GM18507 (cell line): ENCODE data around the gene AGPAT4.
A peak's percentile ranks its signal among the peaks of the same experiment; 100 is the strongest.

Source experiments
- DNase-seq: peaks from one replicate; pipeline ENCODE4 v3.0.0; 2011; ENCODE audit warnings: low read depth; ENCODE audit not compliant: insufficient read length; ENCODE audit errors: extremely low spot score
- FAIRE-seq: peaks from 2 replicates; lab custom pipeline; 2011; peaks lifted over from hg19 to GRCh38; lab: Jason Lieb, UNC

The AGPAT4 gene

DNA sequence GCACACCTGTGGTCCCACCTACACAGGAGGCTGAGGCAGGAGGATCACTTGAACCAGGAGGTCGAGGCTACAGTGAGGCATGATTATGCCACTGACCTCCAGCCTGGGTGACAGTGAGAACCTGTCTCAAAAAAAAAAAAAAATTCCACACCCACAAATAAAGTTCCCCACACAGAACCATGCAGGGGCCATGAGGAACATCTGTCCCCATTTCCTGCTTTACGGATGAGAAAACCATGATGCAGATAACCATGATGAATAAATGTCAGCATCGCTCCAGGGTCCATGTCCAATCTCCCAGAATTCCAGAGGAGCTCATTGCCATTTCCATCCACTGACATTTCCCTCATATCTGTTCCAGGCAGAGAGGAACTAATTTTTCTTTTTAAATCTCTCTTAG, 16.9 kb upstream of the AGPAT4 start:
- FAIRE-seq: no peak

DNA sequence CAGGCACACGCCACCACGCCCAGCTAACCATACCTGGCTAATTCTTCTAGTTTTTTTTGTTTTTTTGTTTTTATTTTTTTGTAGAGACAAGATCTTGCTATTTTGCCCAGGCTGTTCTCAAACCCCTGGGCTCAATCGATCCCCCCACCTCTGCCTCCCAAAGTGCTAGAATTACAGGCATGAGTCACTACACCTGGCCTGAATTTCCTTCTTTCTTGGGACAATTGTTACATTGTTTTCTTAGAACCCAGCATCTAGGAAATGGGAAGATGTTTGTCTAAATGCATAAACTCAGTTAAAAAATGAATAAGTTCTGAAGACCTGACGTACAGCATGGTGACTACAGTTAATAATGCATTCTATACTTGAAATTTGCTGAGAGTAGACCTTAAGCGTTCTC, 10.8 kb upstream of the AGPAT4 start:
- no peak for DNase-seq
- FAIRE-seq: no peak

More for the DNA sequence above, 16.9 kb upstream of the AGPAT4 start:
- no peak for DNase-seq

DNA sequence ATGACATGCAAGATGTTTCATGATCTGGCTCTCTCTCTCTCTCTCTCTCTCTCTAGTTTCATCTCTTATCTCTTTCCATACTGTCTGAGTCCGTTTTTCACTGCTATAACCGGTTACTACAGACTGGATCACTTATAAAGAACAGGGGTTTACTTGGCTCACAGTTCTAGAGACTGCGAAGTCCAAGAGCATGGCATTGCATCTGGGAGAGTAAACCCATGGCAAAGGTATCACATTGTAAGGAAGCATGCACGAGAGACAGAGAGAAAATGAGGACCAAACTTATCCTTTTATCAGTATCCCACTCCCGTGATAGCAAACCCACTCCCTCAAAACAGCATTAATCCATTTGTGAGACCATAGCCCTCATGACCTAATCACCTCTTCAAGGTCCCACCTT, 7.2 kb upstream of the AGPAT4 start:
- DNase-seq: no peak
- FAIRE-seq: no peak

DNA sequence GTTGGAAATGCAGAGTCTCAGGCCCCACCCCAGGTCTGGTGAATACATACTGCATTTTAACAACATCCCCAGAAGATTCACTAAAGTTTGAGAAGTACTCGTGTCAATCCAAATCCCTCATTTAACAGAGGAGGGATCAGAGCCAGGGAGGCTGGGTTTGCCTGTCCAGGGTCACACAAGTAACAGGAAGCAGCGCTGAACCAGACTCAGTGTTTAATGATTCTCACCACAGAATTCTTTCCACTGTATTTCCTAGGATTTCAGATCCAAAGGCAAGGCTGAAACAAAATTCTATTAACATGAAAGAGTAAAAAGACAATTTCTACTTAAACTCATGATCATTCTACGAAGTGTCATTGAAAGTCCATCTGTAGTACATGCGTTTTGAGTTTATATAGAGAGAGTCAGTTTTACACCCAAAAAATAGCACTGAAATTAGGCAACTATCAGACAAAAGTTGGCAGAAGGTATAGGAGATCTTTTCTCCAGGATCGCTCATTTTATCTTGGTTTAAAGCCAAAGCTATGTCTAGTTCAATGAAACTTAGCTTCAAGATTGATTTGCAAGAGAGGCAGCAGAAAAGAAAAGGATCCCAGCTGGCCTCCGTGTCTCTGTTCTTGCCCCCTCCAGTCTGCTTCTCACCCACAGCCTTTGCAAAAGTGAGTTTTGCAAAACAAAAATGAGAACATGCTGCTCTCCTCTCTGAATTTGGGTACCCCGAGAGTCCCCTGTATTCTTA, 6.0 kb upstream of the AGPAT4 start:
- FAIRE-seq (no peak), DNase-seq (no peak)

DNA sequence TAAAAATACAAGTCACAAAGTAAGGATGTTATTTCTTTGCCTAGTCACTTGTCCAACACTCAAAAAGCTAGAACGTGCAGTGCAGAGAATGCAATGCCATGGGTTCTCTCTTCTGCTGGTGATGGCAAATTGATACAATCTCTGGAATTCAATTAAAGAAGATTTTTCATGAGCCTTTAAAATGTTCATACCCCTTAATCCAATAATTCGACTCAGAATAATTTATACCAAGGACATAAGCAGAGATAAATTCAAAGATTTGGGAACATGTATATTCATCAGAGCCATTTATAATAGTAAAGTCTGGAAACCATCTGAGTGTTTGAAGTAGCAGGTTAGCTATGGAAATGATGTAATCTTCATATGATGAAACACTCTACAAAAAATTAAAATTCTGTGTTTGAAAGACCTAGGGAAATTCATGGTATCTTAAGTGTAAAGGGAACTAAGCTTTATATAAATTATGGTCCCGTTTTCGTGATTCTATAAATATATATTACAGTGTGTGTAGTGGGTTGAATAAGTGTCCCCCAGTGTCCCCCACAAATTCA, 2.8 kb upstream of the AGPAT4 start:
- no peak for DNase-seq
- no peak for FAIRE-seq

DNA sequence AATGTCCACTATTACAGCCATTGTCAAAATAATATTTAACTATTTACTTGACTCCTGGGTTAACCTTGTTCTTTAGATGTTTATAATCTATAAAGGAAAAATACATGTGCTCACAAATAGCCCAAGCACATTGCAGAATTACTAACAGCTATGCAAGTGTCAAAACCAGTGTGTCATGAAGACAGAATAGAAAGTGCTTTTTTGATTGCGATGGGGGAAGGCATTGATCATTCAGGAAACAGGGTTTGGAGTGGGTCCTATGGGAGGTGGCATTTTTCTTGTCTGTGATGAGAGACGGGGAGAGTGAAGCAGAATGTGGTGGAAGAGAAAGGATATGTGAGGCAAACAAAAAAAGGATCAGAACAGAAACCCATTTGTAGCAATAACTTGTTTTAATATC, 1.0 kb upstream of the AGPAT4 start:
- FAIRE-seq: no peak

DNA sequence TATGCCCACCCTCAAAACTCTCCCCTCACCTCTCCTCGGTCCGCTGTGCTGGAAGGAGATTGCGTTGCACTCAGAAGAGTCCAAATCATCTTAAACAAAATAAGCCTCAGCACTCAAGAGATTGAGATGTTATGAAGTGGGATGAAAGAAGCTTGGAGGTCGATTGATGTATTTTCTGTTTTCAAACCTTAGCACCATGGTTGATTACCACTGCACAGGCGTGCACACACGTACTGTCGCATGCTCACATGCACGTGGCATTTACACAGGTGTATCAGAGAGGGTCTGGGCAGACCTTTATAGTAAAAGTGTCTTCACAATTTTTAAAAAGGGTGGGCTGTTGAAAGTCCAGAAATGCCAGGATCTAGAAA, 612 bp upstream of the AGPAT4 start:
- FAIRE-seq (peak; percentile 31), DNase-seq (no peak)

More for the DNA sequence above, 1.0 kb upstream of the AGPAT4 start:
- DNase-seq: no peak

DNA sequence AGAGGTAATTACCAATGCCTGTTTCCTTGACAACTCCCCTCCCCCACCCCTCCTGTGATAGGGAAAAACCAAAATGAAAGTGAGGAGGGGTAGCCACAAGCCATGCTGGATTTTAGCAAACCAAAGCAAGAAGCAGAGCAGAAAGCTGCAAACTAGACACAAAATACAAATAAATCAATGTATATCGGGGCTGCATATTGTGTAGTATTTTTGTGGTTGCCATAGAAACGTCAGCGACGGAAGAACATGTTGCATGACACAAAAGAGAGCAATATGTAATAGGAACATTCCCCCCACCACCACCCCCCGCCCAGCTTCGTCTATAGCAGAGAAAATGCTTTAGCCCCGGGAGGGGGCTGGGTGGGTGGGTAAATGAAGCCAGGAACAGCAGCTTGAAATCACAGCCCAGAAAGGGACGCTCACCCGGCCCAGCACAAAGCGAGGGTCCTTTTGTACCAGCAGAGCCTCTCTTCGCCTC, 548 bp downstream of the AGPAT4 start:
- no peak for FAIRE-seq
- no peak for DNase-seq

DNA sequence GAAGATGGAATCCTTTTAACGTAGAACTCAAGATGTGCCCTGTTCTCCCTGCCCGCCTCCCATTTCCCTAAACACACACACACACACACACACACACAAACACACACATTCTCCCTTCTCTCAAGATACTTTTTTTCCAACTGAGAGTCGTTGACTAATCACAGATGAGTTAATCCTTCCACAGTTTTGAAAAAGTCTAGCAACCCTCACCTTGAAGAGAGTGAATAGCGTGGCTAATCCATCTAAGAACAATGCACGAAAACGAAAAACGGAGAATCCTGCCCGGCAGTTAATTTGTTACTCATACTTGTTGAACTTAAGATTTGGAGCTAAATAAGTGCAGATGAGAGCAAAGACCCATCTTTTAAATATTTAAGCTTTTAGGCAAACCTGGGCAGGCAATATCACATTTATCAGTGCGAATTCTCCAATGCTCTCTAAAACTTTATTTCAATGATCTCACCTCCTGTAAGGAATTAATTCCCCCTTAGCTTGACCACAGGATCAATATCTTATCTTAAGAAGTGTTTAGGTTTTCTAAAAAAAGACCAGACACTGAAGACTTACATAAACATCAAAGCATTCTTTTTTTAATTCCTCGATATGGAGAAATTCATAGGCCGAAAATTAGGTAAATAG, 1.1 kb downstream of the AGPAT4 start:
- no peak for FAIRE-seq

DNA sequence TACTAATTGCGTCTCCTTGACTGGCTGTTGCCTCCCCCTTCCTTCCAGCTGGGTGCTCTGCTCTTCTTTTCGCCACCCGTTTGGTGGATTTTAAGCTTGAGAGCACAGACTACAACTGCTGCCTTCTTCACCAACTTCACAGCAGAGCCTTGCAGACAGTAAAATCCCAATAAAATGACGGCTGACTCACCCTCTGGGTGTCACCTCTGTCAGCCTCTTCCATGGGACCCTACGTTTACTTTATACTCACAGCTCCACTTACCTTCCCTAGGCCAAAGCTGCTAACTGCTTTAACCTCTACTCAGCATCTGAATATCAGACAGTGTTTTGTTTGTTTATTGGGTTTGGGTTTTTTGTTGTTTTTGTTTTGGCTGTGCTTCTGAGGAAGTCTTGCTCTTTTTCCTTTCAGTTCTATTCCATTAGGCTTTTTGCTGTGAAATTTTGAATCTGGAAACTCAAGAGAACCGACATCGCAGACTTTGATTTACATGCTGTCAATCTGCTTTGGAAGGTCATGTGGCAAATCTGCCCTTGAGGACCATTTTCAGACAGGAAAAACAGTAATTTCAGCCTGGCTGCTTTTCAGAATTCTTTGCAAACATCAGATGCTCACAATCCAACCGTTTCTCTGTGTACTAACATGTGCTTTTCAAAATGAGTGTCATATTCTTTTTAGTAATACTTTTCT, 2.4 kb downstream of the AGPAT4 start:
- FAIRE-seq: no peak
- DNase-seq: no peak

More for the DNA sequence above, 1.1 kb downstream of the AGPAT4 start:
- no peak for DNase-seq

DNA sequence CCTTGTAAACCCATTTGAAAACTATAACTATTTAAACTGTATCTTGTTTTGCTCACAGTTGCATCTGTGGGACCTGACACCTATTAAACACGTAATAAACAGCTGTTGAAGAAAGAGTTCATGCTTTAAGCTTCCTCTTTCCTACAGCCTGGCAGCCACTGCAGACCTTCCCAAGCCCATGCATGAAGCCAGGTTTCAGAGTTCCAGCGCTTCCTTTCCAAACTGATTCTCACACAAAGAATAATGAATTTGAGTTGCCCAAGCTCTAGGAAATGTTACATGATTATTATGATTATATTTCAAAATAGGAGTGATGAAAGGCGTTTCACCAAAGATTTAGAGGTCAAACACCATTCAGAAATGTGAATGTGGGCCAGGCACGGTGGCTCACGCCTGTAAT, 3.7 kb downstream of the AGPAT4 start:
- no peak for FAIRE-seq
- no peak for DNase-seq

DNA sequence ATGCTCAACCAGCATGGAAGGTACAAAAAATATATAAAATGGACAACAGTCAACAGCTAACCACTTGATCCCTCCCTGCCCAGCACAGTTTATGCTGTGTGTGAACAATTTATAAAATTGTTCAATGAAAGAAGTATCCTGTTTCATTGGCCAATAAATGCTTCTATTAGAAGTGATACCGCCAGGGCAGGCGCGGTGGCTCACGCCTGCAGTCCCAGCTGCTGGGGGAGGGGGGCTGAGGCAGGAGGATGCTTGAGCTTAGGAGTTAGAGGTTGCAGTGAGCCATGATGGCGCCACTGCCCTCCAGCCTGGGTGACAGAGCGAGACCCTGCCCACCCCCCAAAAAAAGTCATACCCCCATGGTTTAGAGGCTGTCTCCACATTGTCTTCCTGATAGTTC, 4.6 kb downstream of the AGPAT4 start:
- FAIRE-seq (no peak), DNase-seq (no peak)

DNA sequence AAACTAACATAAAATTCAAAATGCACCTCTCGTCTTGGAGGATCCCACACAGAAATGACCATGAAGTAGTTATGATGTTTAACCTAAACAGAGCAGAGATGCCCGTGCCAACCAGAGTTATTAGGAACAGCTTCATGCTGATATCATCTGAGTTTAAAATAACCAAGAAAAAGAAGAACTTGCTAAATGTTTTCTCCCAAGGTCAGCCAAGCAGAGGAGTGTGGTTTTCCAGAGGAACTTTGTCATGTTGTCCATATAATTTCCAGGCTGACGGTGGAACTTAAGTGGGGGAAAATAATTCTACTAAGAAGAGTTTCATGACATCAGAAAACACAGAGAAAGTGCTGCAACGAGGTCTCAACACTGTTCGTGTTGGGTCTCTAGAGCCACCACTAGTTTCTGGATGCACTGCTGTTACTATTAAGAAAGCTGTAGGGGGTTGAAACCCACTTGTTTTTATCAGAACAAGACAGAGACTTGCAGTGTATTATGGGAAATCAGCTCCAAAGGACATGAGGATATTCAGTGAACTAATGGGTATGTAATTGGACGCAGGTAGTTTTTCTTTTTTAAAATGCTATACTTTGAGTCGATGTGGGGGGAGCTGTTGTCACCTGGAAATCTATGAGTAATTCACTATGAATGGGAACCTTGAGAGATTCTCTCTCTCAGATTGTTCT, 5.2 kb downstream of the AGPAT4 start:
- FAIRE-seq (no peak), DNase-seq (no peak)

DNA sequence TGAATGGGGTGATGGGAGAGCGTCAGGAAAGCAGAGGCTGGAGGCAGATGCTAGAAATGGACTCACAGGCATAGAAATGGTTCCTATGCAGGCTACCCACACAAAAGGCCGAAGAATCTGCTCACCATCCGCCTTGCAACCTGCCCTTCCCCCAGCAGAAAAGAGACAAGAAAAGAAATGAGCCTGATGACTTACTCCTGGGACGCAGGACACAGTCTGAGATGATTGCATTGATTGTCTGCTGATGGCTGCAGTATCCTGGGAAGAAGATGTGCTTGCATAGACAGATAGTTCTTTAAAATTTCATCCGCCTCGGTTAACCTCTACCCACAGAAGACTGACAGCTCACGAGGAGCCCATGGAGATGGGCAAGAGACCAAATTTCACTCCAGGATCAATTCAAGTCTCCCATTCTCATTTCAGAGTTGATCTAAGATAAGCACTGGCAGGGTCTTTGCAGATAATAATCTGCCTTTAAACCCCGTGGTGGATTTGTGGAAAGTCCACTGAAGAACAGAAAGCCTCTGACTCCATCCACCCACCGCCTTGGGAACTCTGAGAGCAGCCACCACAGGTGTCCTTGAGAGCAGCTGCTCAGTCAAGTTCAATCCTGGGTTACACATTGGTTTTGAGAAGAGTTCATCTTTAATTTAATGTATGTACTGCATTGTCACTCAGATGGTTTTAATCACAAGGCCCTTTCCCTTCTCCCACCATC, 7.2 kb downstream of the AGPAT4 start:
- DNase-seq: no peak
- no peak for FAIRE-seq

DNA sequence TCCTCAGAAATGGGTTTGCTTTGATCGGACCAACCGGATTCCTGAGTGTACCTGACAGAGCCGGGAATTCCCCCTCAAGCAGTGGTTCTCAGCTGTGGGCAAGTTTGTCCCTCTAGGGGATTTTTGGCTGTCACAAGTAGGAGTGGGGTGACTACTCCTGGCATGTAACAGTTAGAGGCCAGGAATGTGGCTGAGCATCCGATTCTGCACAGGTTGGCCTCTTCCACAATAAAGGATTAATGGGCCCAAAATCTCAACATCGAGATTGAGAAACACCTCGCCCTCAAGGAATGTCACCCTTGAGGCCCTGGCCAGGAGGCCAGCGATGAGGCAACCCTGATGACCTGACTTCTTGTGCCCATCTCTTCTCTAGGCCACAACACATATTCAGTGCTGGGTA, 7.9 kb downstream of the AGPAT4 start:
- FAIRE-seq: no peak

DNA sequence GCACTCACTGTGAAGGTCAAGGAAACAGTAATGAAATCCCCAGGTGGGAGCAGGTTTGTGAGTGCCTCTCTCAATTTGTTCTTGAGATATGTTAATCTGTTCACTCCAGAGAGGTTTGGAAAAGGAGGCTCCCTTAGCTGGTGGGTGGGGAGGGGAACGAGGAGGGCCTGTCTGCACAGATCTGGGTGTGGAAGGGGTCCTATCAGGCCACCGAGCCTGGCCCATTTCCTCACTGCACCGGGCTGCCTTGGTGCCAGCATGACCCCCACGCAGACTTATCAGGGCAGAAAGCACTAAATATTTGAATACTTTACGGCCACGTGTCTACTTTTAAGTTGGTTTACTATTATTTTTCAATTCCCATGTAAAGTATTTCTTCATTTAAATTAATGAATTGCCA, 8.3 kb downstream of the AGPAT4 start:
- no peak for FAIRE-seq

More for the DNA sequence above, 7.9 kb downstream of the AGPAT4 start:
- no peak for DNase-seq

DNA sequence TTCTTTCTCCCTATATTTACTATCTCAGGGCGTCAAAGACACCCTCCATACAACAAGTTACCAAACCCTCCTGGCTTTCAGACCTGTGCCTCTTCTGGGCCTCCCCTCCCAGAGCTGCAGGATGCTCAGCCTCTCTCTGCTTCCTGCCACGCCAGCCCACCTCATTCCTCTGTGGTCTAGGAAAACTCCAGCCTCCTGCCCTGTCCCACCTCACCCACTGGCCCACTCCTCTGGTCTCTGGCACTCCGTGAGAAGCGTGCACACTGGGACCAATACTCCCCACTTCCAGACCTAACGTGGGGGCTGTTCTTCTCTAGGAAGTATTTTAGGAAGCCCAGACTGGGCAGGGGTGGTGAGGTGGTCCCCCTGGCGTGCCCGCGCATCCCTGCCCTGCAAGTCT, 9.7 kb downstream of the AGPAT4 start:
- DNase-seq (no peak), FAIRE-seq (no peak)

More for the DNA sequence above, 8.3 kb downstream of the AGPAT4 start:
- DNase-seq: no peak

DNA sequence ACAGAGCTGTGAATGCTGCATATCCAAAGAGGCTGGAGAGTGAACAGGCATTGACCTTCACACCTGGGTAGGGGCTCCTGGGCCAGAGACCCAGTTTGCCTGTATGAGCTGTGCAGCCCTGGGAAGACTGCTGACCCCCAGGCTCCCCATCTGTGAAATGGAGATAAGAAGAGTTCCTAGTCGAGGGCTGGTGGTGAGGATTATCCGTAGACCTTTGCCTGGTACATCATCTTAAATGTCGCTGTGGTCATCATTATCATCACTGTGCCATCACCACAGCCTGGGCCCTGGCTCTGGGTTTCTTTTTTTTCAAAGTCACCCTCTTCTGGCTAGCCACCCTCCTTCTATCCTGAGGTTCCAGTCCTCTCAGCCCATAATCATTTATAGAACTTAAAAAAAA, 12.0 kb downstream of the AGPAT4 start:
- DNase-seq (no peak), FAIRE-seq (no peak)

DNA sequence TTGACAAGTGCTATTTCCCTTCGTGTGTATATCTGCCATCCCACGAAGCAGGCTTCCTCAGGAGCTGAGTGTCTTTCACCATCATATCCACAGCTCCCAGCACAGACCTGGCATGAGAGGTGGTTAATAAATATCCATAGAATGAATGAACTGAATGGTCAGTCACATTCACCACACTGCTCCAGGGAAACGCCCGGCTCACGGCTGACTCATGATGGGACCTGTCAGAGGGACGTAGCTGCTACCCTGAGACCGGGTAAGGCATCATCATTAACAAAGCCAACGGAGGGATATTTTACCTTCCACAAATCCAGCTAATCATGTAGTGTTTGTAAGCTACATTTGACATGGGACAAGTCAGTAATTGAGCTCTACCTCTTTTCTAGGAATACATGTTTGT, 12.5 kb downstream of the AGPAT4 start:
- FAIRE-seq (no peak), DNase-seq (no peak)
